ENCODE data around the gene PROX1.

PROX1 gene

GRCh38 chr1:213973129-213973528 is 14.6 kb upstream of the PROX1 start:
- Histone ChIP-seq H4K8ac (ENCODE audit: low read depth, low read length) (no peak overlapping the region), H3K4me1 (ENCODE audit: control insufficient read depth in 1 of 2, insufficient read depth in 2 of 2, low read length in 2 of 2) (no peaks in the 10 kb centered on the region), H2AFZ (ENCODE audit: insufficient read depth, low read length, poor library complexity) (no peak overlapping the region), H3K4ac (ENCODE audit: low read depth, low read length) (no peak overlapping the region), H3K36me3 (ENCODE audit: control insufficient read depth in 1 of 2, insufficient read depth in 2 of 2, low read length in 2 of 2) (no peaks in the 10 kb centered on the region), H2BK120ac (ENCODE audit: insufficient read depth, low read length, poor library complexity) (no peak overlapping the region), H4K12ac (ENCODE audit: low read depth, low read length) (no peak overlapping the region), H4K91ac (ENCODE audit: low read depth, low read length) (no peak overlapping the region), H3K9me3 (ENCODE audit: insufficient read depth, low read depth, low read length) (no peaks in the 10 kb centered on the region), H3K18ac (ENCODE audit: low read length) (no peak overlapping the region), H3K4me3 (ENCODE audit: low read depth, low read length) (no peak overlapping the region), H3K9ac (ENCODE audit: low read length) (no peak overlapping the region), H3K79me2 (ENCODE audit: control insufficient read depth, insufficient read depth, low read length, poor library complexity) (no peaks in the 10 kb centered on the region), H3K23ac (ENCODE audit: low read length) (no peak overlapping the region), H2BK5ac (ENCODE audit: low read depth, low read length, poor library complexity) (no peak overlapping the region), H3K14ac (ENCODE audit: low read length) (no peak overlapping the region), H3K4me2 (ENCODE audit: low read length) (no peak overlapping the region), H2AK5ac (ENCODE audit: low read length) (no peak overlapping the region), H3K27me3 (ENCODE audit: insufficient read depth, low read length) (peaks cover 9% of the 10 kb centered on the region), H3K79me1 (ENCODE audit: low read length) (no peaks in the 10 kb centered on the region), H2BK12ac (ENCODE audit: low read length) (no peak overlapping the region), H3K27ac (ENCODE audit: low read depth, low read length) (no peak overlapping the region)
- DNase-seq, result no peak
- WGBS (ENCODE audit: extremely low coverage, insufficient coverage, insufficient read length), result no CpG with 5 or more reads among the region's 1 CpG

- Histone ChIP-seq H3K4ac (ENCODE audit: low read depth, low read length) (no peak overlapping the region), H3K4me3 (ENCODE audit: low read depth, low read length) (no peak overlapping the region), H3K79me2 (ENCODE audit: control insufficient read depth, insufficient read depth, low read length, poor library complexity) (no peaks in the 10 kb centered on the region), H3K79me1 (ENCODE audit: low read length) (no peaks in the 10 kb centered on the region), H3K27me3 (ENCODE audit: insufficient read depth, low read length) (peaks cover 33% of the 10 kb centered on the region), H2AFZ (ENCODE audit: insufficient read depth, low read length, poor library complexity) (no peak overlapping the region), H4K8ac (ENCODE audit: low read depth, low read length) (no peak overlapping the region), H2BK120ac (ENCODE audit: insufficient read depth, low read length, poor library complexity) (no peak overlapping the region), H3K27ac (ENCODE audit: low read depth, low read length) (no peak overlapping the region), H2AK5ac (ENCODE audit: low read length) (no peak overlapping the region), H3K4me2 (ENCODE audit: low read length) (no peak overlapping the region), H3K9me3 (ENCODE audit: insufficient read depth, low read depth, low read length) (peaks cover 3% of the 10 kb centered on the region), H3K18ac (ENCODE audit: low read length) (no peak overlapping the region), H4K91ac (ENCODE audit: low read depth, low read length) (no peak overlapping the region), H2BK5ac (ENCODE audit: low read depth, low read length, poor library complexity) (no peak overlapping the region), H3K14ac (ENCODE audit: low read length) (no peak overlapping the region), H2BK12ac (ENCODE audit: low read length) (no peak overlapping the region), H3K23ac (ENCODE audit: low read length) (no peak overlapping the region), H3K36me3 (ENCODE audit: control insufficient read depth in 1 of 2, insufficient read depth in 2 of 2, low read length in 2 of 2) (no peaks in the 10 kb centered on the region), H3K4me1 (ENCODE audit: control insufficient read depth in 1 of 2, insufficient read depth in 2 of 2, low read length in 2 of 2) (peaks cover 4 to 5% of the 10 kb centered on the region in 2 experiments), H3K9ac (ENCODE audit: low read length) (no peak overlapping the region), H4K12ac (ENCODE audit: low read depth, low read length) (no peak overlapping the region)
- DNase-seq, result no peak
- no CpG with 5 or more reads among the region's 8 CpGs for WGBS (ENCODE audit: extremely low coverage, insufficient coverage, insufficient read length)
These were observed 10.9 kb upstream of the PROX1 start for GRCh38 chr1:213976665-213977485.

- H3K18ac ChIP-seq (ENCODE audit: low read length), result no peak overlapping the region
- no peak overlapping the region for H3K23ac ChIP-seq (ENCODE audit: low read length)
- H4K12ac ChIP-seq (ENCODE audit: low read depth, low read length), result no peak overlapping the region
- H3K4me3 ChIP-seq (ENCODE audit: low read depth, low read length), result no peak overlapping the region
- WGBS (ENCODE audit: extremely low coverage, insufficient coverage, insufficient read length), result no CpG with 5 or more reads among the region's 7 CpGs
- H2BK120ac ChIP-seq (ENCODE audit: insufficient read depth, low read length, poor library complexity), result no peak overlapping the region
- no peak overlapping the region for H3K4me2 ChIP-seq (ENCODE audit: low read length)
- H3K9ac ChIP-seq (ENCODE audit: low read length), result no peak overlapping the region
- H3K9me3 ChIP-seq (ENCODE audit: insufficient read depth, low read depth, low read length), result peaks cover 3% of the 10 kb centered on the region
- no peak overlapping the region for H2AK5ac ChIP-seq (ENCODE audit: low read length)
- no peak overlapping the region for H3K4ac ChIP-seq (ENCODE audit: low read depth, low read length)
- DNase-seq, result no peak
- no peaks in the 10 kb centered on the region for H3K79me2 ChIP-seq (ENCODE audit: control insufficient read depth, insufficient read depth, low read length, poor library complexity)
- H4K8ac ChIP-seq (ENCODE audit: low read depth, low read length), result no peak overlapping the region
- no peak overlapping the region for H2AFZ ChIP-seq (ENCODE audit: insufficient read depth, low read length, poor library complexity)
- no peak overlapping the region for H3K14ac ChIP-seq (ENCODE audit: low read length)
- no peak overlapping the region for H2BK12ac ChIP-seq (ENCODE audit: low read length)
- H2BK5ac ChIP-seq (ENCODE audit: low read depth, low read length, poor library complexity), result no peak overlapping the region
- H3K79me1 ChIP-seq (ENCODE audit: low read length), result no peaks in the 10 kb centered on the region
- no peak overlapping the region for H3K27ac ChIP-seq (ENCODE audit: low read depth, low read length)
- peaks cover 5% of the 10 kb centered on the region in 2 experiments for H3K4me1 ChIP-seq (ENCODE audit: control insufficient read depth in 1 of 2, insufficient read depth in 2 of 2, low read length in 2 of 2)
- H3K27me3 ChIP-seq (ENCODE audit: insufficient read depth, low read length), result peaks cover 38% of the 10 kb centered on the region
- H3K36me3 ChIP-seq (ENCODE audit: control insufficient read depth in 1 of 2, insufficient read depth in 2 of 2, low read length in 2 of 2), result no peaks in the 10 kb centered on the region
- H4K91ac ChIP-seq (ENCODE audit: low read depth, low read length), result no peak overlapping the region
These were observed 10.3 kb upstream of the PROX1 start for GRCh38 chr1:213977486-213977842.

- no peak overlapping the region for H2BK12ac ChIP-seq (ENCODE audit: low read length)
- H3K9me3 ChIP-seq (ENCODE audit: insufficient read depth, low read depth, low read length), result peaks cover 3% of the 10 kb centered on the region
- H3K4me2 ChIP-seq (ENCODE audit: low read length), result no peak overlapping the region
- no peak overlapping the region for H3K14ac ChIP-seq (ENCODE audit: low read length)
- H3K4me3 ChIP-seq (ENCODE audit: low read depth, low read length), result no peak overlapping the region
- no peak overlapping the region for H2BK5ac ChIP-seq (ENCODE audit: low read depth, low read length, poor library complexity)
- DNase-seq, result no peak
- WGBS (ENCODE audit: extremely low coverage, insufficient coverage, insufficient read length), result no CpG with 5 or more reads among the region's 3 CpGs
- no peaks in the 10 kb centered on the region for H3K79me2 ChIP-seq (ENCODE audit: control insufficient read depth, insufficient read depth, low read length, poor library complexity)
- H4K91ac ChIP-seq (ENCODE audit: low read depth, low read length), result no peak overlapping the region
- no peak overlapping the region for H2AK5ac ChIP-seq (ENCODE audit: low read length)
- no peaks in the 10 kb centered on the region for H3K36me3 ChIP-seq (ENCODE audit: control insufficient read depth in 1 of 2, insufficient read depth in 2 of 2, low read length in 2 of 2)
- H3K27ac ChIP-seq (ENCODE audit: low read depth, low read length), result no peak overlapping the region
- H2BK120ac ChIP-seq (ENCODE audit: insufficient read depth, low read length, poor library complexity), result no peak overlapping the region
- H4K12ac ChIP-seq (ENCODE audit: low read depth, low read length), result no peak overlapping the region
- peaks cover 8 to 9% of the 10 kb centered on the region in 2 experiments for H3K4me1 ChIP-seq (ENCODE audit: control insufficient read depth in 1 of 2, insufficient read depth in 2 of 2, low read length in 2 of 2)
- no peak overlapping the region for H3K23ac ChIP-seq (ENCODE audit: low read length)
- H3K27me3 ChIP-seq (ENCODE audit: insufficient read depth, low read length), result peaks cover 42% of the 10 kb centered on the region
- no peak overlapping the region for H2AFZ ChIP-seq (ENCODE audit: insufficient read depth, low read length, poor library complexity)
- H4K8ac ChIP-seq (ENCODE audit: low read depth, low read length), result no peak overlapping the region
- no peaks in the 10 kb centered on the region for H3K79me1 ChIP-seq (ENCODE audit: low read length)
- no peak overlapping the region for H3K9ac ChIP-seq (ENCODE audit: low read length)
- H3K4ac ChIP-seq (ENCODE audit: low read depth, low read length), result no peak overlapping the region
- H3K18ac ChIP-seq (ENCODE audit: low read length), result no peak overlapping the region
These were observed 9.9 kb upstream of the PROX1 start for GRCh38 chr1:213977909-213978308.

Data from trophoblast cell (in vitro differentiated cells and primary cell).